H1 (cell line): Measurements from ENCODE around the gene GEMIN7. TPM values are rescaled to one million over a fixed set of nuclear protein-coding genes. Genes with fewer than 3 reads are reported as not detected.

ENCODE experiments used
- ATF3 ChIP-seq: IDR thresholded peaks from 2 replicates; pipeline ENCODE4 v1.6.1; 2011; ENCODE audit warnings: low read depth, mild to moderate bottlenecking, low read length; ENCODE audit not compliant: insufficient read depth
- BRCA1 ChIP-seq: IDR thresholded peaks from 2 replicates; pipeline ENCODE4 v1.6.1; 2012; ENCODE audit warnings: low read depth, low read length, improper control_type of control experiment
- CHD1 ChIP-seq: IDR thresholded peaks from 2 replicates; pipeline ENCODE4 v1.6.1; 2012; ENCODE audit warnings: low read depth, low read length, improper control_type of control experiment
- CHD2 ChIP-seq: IDR thresholded peaks from 2 replicates; pipeline ENCODE4 v1.6.1; 2012; ENCODE audit warnings: low read length, improper control_type of control experiment
- HDAC6 ChIP-seq: IDR thresholded peaks from one replicate; pipeline ENCODE4 v1.7.1; 2012; ENCODE audit warnings: low read depth, mild to moderate bottlenecking, inconsistent platforms, low read length, moderate library complexity
- MAFK ChIP-seq: IDR thresholded peaks from 2 replicates; pipeline ENCODE4 v1.6.1; 2012; ENCODE audit warnings: low read depth, mild to moderate bottlenecking, improper control_type of control experiment, low read length
- SIN3A ChIP-seq, 2 experiments: IDR thresholded peaks in 1 of 2; conservative IDR thresholded peaks in 1 of 2; 2 replicates each; pipeline ENCODE4 v1.6.1; 2011 to 2012; ENCODE audit warnings: low read length in 2 of 2, improper control_type of control experiment in 1 of 2, low read depth in 1 of 2, mild to moderate bottlenecking in 1 of 2
- YY1 ChIP-seq: IDR thresholded peaks from 2 replicates; pipeline ENCODE4 v1.6.1; 2011; ENCODE audit warnings: low read depth, mild to moderate bottlenecking, low read length
- polyA plus RNA-seq, 7 experiments: library from polyadenylated mRNA; depleted of rRNA in 3 of 7; stranded (reverse) in 5 of 7; unstranded in 2 of 7; fragments of >200 nt in 5 of 7; fragments of 200-250 nt in 2 of 7; gene quantifications; 1 replicate in 5 of 7; 2 replicates in 1 of 7; 4 replicates in 1 of 7; pipeline versions ENCODE4 v1.2.1 to v1.2.3, GENCODE V29; 2011 to 2013; ENCODE audit warnings: missing spikeins in 2 of 7, mixed read lengths in 2 of 7
- total RNA-seq: library from RNA; stranded (reverse); fragmentation: NEBNext Ultra II Directional; extraction: Animal tissue kit (Norgen Biotek cat#: 25700); gene quantifications from 2 replicates; pipeline ENCODE4 v1.2.1, GENCODE V29; 2021

The GEMIN7 gene
- total and polyA plus RNA-seq, 2 of the 8 experiments (the other 6 are each of a cell fraction or from before 2014, with no cell fraction given) = 48.0 to 91.6 TPM

GRCh38 chr19:45094137-45094536, 15.1 kb downstream of the GEMIN7 start (continued):
- no peak for TF ChIP-seq ATF3
- no peak for TF ChIP-seq SIN3A (conservative IDR thresholded peaks at IDR 0.05 in 1 of 2, IDR thresholded peaks at IDR 0.05 in 1 of 2; ENCODE audit: low read depth in 1 of 2, low read length in 2 of 2)
- TF ChIP-seq BRCA1 = no peak
- TF ChIP-seq CHD2 = no peak
- no peak for TF ChIP-seq MAFK
- no peak for TF ChIP-seq HDAC6
- TF ChIP-seq CHD1 = no peak
- no peak for TF ChIP-seq YY1
